C4-2B (cell line): ENCODE data around the gene FAM24B.

Source experiments
- CTCF ChIP-seq: fragments of 450-650 bp; conservative IDR thresholded peaks from 2 replicates; pipeline ENCODE4 v1.5.1; 2017; ENCODE audit warnings: mild to moderate bottlenecking
- ZFX ChIP-seq: fragments of 450-650 bp; IDR thresholded peaks from 2 replicates; pipeline ENCODE4 v1.6.1; 2017

- TF ChIP-seq CTCF, result no peak
- no peak for TF ChIP-seq ZFX
These were observed 50.6 kb downstream of the FAM24B start for GRCh38 chr10:122828716-122829255.
